GM23338 (cell line): ENCODE measurements around the gene ATP8A2.

Experiments used
- CREB1 ChIP-seq: fragments of 250-450 bp; sonication (Bioruptor Pico); IDR thresholded peaks from 2 replicates; pipeline ENCODE4 v1.5.0; 2020; ENCODE audit warnings: low read depth, mild to moderate bottlenecking, moderate library complexity
- CTCF ChIP-seq, 2 experiments: fragments of 200-600 bp in 1 of 2; sonication (generic) in 1 of 2; conservative IDR thresholded peaks; 2 replicates each; pipeline versions ENCODE4 v1.5.1 to v1.6.1; 2016 to 2017; ENCODE audit warnings: antibody characterized with exemption in 2 of 2, low read depth in 2 of 2, mild to moderate bottlenecking in 2 of 2, moderate library complexity in 1 of 2
- ETS1 ChIP-seq: IDR thresholded peaks from 2 replicates; pipeline ENCODE4 v1.6.1; 2016; ENCODE audit warnings: antibody characterized with exemption
- EZH2 ChIP-seq: fragments of 200-600 bp; sonication (generic); IDR thresholded peaks from one replicate; pipeline ENCODE4 v1.8.0; 2017; ENCODE audit warnings: antibody characterized with exemption, mild to moderate bottlenecking, low read depth; ENCODE audit not compliant: unreplicated experiment
- EZH2phosphoT487 ChIP-seq: fragments of 200-600 bp; sonication (generic); IDR thresholded peaks from one replicate; pipeline ENCODE4 v1.8.1; 2018; ENCODE audit warnings: antibody characterized with exemption; ENCODE audit not compliant: unreplicated experiment
- POLR2AphosphoS5 ChIP-seq: IDR thresholded peaks from 2 replicates; pipeline ENCODE4 v1.6.1; 2016; ENCODE audit warnings: antibody characterized with exemption, low read depth
- ZNF462 ChIP-seq: fragments of 250-450 bp; sonication (Bioruptor Pico); IDR thresholded peaks from 2 replicates; pipeline ENCODE4 v1.5.0; 2020; ENCODE audit warnings: mild to moderate bottlenecking, moderate library complexity

GRCh38 chr13:25330541-25330940 is 41.2 kb upstream of the ATP8A2 start:
- TF ChIP-seq EZH2phosphoT487 (no peak), CTCF (conservative IDR thresholded peaks at IDR 0.05; ENCODE audit: low read depth in 2 of 2) (no peak), EZH2 (no peak), CREB1 (CRISPR knock-in tag) (no peak), ETS1 (no peak), POLR2AphosphoS5 (no peak), ZNF462 (CRISPR knock-in tag) (no peak)
